ENCODE results near the gene AGXT.

- TF ChIP-seq CTCF (IDR thresholded peaks at IDR 0.05) = no peak
- TF ChIP-seq POLR2A (IDR thresholded peaks at IDR 0.05) = no peak
Measured at GRCh38 chr2:240869109-240869955, 708 bp downstream of the AGXT start.

Measured in Peyer's patch (tissue), 4 donors.